GM06990 (cell line): Measurements from ENCODE around the gene INTU.

Source experiments
- DNase-seq: peaks from one replicate; pipeline ENCODE4 v3.0.0-alpha.2; 2011; ENCODE audit not compliant: insufficient read length; ENCODE audit errors: extremely low read depth
- H3K27me3 ChIP-seq: replicated peaks from 2 replicates; pipeline ENCODE4 v1.6.0; 2011; ENCODE audit warnings: low read length; ENCODE audit not compliant: control insufficient read depth, insufficient read depth
- H3K36me3 ChIP-seq: 2 replicates; pipeline ENCODE4 v1.5.1; 2011; ENCODE audit warnings: low read length; ENCODE audit not compliant: control insufficient read depth, insufficient read depth
- H3K4me3 ChIP-seq: replicated peaks from 2 replicates; pipeline ENCODE4 v1.5.1; 2011; ENCODE audit warnings: low read depth, mild to moderate bottlenecking, control low read depth, low read length
- TF ChIP-seq, protein P1 (sequence below): IDR thresholded peaks from 2 replicates; pipeline ENCODE4 v1.5.1; 2011; ENCODE audit warnings: low read length, control low read depth, mild to moderate bottlenecking, inconsistent platforms; ENCODE audit not compliant: insufficient read depth, poor library complexity, severe bottlenecking

Gene INTU

DNA sequence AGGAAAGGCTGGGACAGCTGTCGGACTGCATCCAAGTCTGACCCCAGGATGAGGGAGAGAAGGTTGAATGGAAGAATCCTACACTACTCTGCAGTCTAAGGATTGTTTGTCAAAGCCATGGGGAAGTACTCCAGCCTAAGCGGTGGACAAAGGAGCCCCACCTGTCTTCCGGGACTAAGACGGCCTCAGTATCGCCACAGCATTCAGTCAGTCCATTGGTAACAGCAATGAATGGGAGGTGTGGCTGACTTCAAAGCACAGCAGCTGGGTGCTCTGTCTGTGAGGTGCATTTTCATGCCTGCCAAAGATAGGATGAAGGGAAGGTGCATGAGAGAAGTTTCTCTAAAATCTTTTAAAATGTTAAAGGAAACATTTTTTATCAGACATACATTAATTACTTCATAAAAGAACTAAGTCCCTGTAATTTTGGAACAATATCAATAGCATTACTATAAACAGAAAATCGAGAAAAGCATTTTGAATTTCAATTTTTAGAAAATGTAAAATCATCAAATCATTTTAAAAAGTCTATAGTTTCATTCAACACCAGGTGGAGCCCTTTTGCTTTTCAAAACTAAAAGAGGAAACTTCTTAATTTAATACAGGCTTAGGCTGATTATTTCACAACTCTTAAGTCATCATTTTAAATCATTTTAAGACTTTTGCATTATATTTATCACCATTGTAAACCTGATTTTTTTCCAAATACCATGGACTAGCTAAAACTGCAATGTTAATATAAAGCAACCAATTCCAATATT, 27.6 kb upstream of the INTU start:
- H3K27me3 ChIP-seq: no peaks in the 10 kb centered on the region
- DNase-seq: no peak

DNA sequence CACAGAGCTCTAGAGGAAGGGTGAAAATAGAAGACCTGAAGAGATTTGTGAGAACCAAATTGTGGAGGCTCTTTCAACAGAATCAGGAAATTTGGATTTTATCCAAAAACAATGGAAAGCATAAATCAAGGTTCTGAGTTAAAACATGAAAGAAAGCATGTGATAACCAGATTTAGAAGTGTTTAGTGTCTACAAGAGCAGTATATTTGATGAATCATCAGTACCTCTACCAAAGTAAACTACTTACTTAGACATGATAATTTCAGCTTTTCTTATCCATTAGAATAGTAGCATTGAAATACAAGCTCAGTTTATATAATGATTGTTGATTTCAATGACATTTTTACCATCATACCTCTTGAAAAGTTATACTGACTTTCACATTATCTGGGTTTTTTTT, 25.9 kb upstream of the INTU start:
- Histone ChIP-seq H3K27me3 (no peaks in the 10 kb centered on the region), H3K36me3 (no peaks in the 10 kb centered on the region), H3K4me3 (no peak overlapping the region)
- TF ChIP-seq, protein P1, sequence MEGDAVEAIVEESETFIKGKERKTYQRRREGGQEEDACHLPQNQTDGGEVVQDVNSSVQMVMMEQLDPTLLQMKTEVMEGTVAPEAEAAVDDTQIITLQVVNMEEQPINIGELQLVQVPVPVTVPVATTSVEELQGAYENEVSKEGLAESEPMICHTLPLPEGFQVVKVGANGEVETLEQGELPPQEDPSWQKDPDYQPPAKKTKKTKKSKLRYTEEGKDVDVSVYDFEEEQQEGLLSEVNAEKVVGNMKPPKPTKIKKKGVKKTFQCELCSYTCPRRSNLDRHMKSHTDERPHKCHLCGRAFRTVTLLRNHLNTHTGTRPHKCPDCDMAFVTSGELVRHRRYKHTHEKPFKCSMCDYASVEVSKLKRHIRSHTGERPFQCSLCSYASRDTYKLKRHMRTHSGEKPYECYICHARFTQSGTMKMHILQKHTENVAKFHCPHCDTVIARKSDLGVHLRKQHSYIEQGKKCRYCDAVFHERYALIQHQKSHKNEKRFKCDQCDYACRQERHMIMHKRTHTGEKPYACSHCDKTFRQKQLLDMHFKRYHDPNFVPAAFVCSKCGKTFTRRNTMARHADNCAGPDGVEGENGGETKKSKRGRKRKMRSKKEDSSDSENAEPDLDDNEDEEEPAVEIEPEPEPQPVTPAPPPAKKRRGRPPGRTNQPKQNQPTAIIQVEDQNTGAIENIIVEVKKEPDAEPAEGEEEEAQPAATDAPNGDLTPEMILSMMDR: no peak
- DNase-seq: no peak

More for the DNA sequence above, 27.6 kb upstream of the INTU start:
- Histone ChIP-seq H3K36me3 (no peaks in the 10 kb centered on the region), H3K4me3 (no peak overlapping the region)
- TF ChIP-seq, protein P1: peak; percentile 25

DNA sequence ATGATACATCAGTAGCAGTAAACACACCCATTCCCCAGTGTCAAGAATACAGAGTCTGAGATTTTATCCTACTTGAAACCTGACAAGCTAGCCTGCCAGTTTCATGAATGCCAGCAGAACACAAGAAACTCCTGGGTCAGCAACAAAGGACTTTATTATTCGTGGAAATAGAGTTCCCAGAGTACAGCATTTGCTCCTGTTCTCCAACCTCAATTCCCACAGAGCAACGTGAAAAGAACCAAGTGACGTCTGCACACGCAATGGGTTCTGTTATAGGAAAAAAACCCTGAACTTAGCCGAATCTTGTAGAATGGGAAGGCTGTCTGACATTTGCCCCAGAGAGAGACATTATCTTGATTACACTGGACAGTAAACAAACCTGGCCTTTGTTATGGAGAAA, 23.3 kb upstream of the INTU start:
- DNase-seq: no peak
- Histone ChIP-seq H3K4me3 (no peak overlapping the region), H3K27me3 (no peaks in the 10 kb centered on the region), H3K36me3 (no peaks in the 10 kb centered on the region)
- TF ChIP-seq, protein P1: no peak

GRCh38 chr4:127610488-127610887, 22.3 kb upstream of the INTU start:
- Histone ChIP-seq H3K36me3 (no peaks in the 10 kb centered on the region), H3K27me3 (no peaks in the 10 kb centered on the region), H3K4me3 (no peak overlapping the region)
- DNase-seq: no peak
- TF ChIP-seq, protein P1: no peak

- no peak for DNase-seq
- TF ChIP-seq, protein P1: no peak
Measured at GRCh38 chr4:127616898-127617297, 15.9 kb upstream of the INTU start.

More at GRCh38 chr4:127616898-127617297, 15.9 kb upstream of the INTU start:
- Histone ChIP-seq H3K36me3 (no peaks in the 10 kb centered on the region), H3K27me3 (no peaks in the 10 kb centered on the region), H3K4me3 (no peak overlapping the region)
